Measurements from ENCODE around the gene RPS21.
"Not testable (repeated sequence)": the region's sequence is repeated elsewhere in the genome, so short reads cannot be mapped to it uniquely, and the experiment has no call there.

RPS21 gene

DNA sequence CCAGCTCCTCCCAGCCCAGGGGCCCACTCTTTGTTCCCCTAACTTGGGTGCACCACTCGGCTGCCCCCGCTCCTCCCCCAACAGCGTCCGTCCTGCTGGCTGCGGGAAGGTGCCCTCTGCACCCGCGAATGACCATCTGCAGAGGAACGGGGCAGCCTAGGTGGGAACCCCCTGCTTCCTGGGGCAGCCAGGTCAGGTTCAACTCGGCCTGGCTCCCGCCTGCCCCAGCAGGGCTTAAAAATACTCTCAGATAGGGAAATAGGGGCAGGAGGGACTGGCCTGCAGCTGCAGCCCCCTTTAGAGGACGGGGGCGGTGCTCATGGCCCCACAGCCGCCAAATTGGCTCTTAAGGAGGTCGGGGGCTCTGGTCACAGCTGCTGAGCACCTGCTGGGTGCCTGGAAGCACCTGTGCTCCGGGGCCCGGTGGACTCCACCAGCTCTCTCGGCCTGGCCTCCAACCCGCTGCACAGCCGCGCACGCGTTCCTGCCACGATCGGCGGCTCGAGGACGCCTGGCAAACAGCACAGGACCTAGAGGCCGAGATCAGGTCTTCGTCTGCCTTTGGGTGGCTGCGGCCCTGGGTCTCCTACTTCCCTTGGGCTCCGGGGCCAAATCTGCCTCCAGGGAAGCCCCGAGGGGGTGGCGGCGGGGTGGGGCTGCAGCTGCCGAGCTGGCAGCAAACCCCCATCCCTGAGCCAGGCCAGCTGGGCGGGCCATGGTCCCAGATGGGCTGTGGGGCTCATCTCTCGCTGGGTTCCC, 19.1 kb upstream of the RPS21 start:
- Mint-ChIP-seq H3K27me3 (peaks cover 18% of the 10 kb centered on the region), H3K36me3 (no peaks in the 10 kb centered on the region), H3K27ac (peak overlapping the region; percentile 79), H3K4me3 (peak overlapping the region; percentile 83), H3K9me3 (no peaks in the 10 kb centered on the region), H3K4me1 (peaks cover 48% of the 10 kb centered on the region)
- no peak for ATAC-seq

DNA sequence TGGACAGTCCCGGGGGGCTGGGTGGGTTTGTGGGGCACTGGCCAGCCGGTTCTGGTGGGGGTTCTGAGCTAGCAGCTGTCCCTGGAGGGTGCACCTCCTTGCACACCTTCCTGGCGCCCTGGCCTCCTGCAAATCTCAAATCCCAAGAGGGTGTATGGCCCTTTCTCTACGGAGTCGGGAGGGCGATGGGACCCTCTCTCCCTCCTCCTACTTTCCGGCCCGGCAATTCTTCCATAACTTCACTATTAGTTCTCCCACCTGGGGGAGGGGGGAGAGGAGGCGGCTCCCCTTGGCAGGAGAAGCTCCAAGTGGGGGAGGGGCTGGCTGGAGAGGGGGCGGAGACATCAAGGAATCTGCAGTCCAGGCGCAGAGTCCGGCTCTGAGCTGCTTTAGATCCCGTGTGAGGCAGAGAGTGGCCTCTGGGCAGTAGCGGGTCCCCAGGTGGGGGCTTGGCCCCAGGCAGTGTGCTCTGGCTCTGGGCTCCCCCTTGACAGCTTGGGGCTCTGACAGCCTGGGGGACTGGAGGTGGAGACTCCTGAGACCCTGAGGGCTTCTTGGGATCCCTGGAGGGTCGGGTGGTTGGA, 18.4 kb upstream of the RPS21 start:
- no peak for ATAC-seq
- Mint-ChIP-seq H3K36me3 (no peaks in the 10 kb centered on the region), H3K4me1 (peaks cover 51% of the 10 kb centered on the region), H3K27me3 (peaks cover 24% of the 10 kb centered on the region), H3K4me3 (peak overlapping the region; percentile 83), H3K27ac (peak overlapping the region; percentile 79), H3K9me3 (no peaks in the 10 kb centered on the region)

GRCh38 chr20:62368976-62369814, 17.7 kb upstream of the RPS21 start:
- H3K4me1 Mint-ChIP-seq = peaks cover 48% of the 10 kb centered on the region
- H3K27ac Mint-ChIP-seq = peak overlapping the region; percentile 79
- peak overlapping the region; percentile 14 for H3K4me3 Mint-ChIP-seq
- peaks cover 24% of the 10 kb centered on the region for H3K27me3 Mint-ChIP-seq
- ATAC-seq = no peak
- no peaks in the 10 kb centered on the region for H3K36me3 Mint-ChIP-seq
- H3K9me3 Mint-ChIP-seq = no peaks in the 10 kb centered on the region

DNA sequence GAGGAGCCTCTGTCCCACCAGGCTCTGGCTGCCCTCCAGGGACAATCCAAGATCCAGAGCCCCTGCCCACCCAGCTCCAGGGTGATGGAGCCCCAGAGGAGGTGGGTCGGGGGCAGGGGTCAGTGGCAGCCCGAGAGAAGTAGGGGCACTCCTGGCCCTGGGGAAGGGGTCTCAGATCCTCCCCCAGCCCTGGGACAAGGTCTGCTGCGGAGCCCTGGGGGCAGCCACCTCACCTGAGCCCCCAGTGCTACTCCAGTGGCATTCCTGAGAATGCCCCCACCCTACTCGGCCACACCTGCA, 17.1 kb upstream of the RPS21 start:
- no peak overlapping the region for H3K27ac Mint-ChIP-seq
- H3K4me3 Mint-ChIP-seq = no peak overlapping the region
- ATAC-seq = no peak
- no peaks in the 10 kb centered on the region for H3K9me3 Mint-ChIP-seq
- H3K4me1 Mint-ChIP-seq = peaks cover 48% of the 10 kb centered on the region
- peaks cover 24% of the 10 kb centered on the region for H3K27me3 Mint-ChIP-seq
- no peaks in the 10 kb centered on the region for H3K36me3 Mint-ChIP-seq

GRCh38 chr20:62370115-62370806, 16.6 kb upstream of the RPS21 start:
- Mint-ChIP-seq H3K36me3 (no peaks in the 10 kb centered on the region), H3K4me3 (no peak overlapping the region), H3K27ac (no peak overlapping the region), H3K27me3 (peaks cover 24% of the 10 kb centered on the region), H3K9me3 (no peaks in the 10 kb centered on the region), H3K4me1 (peaks cover 43% of the 10 kb centered on the region)
- peak; percentile 41 for ATAC-seq

- no peaks in the 10 kb centered on the region for H3K36me3 Mint-ChIP-seq
- H3K4me3 Mint-ChIP-seq = no peak overlapping the region
- peaks cover 36% of the 10 kb centered on the region for H3K4me1 Mint-ChIP-seq
- H3K27ac Mint-ChIP-seq = no peak overlapping the region
- H3K9me3 Mint-ChIP-seq = no peaks in the 10 kb centered on the region
- ATAC-seq = no peak
- H3K27me3 Mint-ChIP-seq = peaks cover 24% of the 10 kb centered on the region
Observed at GRCh38 chr20:62370807-62371587, 15.9 kb upstream of the RPS21 start.

- Mint-ChIP-seq H3K4me1 (peaks cover 35% of the 10 kb centered on the region), H3K9me3 (no peaks in the 10 kb centered on the region), H3K27me3 (peaks cover 24% of the 10 kb centered on the region), H3K4me3 (no peak overlapping the region), H3K36me3 (no peaks in the 10 kb centered on the region), H3K27ac (no peak overlapping the region)
- ATAC-seq = no peak
Observed at GRCh38 chr20:62371588-62372041, 15.3 kb upstream of the RPS21 start.

DNA sequence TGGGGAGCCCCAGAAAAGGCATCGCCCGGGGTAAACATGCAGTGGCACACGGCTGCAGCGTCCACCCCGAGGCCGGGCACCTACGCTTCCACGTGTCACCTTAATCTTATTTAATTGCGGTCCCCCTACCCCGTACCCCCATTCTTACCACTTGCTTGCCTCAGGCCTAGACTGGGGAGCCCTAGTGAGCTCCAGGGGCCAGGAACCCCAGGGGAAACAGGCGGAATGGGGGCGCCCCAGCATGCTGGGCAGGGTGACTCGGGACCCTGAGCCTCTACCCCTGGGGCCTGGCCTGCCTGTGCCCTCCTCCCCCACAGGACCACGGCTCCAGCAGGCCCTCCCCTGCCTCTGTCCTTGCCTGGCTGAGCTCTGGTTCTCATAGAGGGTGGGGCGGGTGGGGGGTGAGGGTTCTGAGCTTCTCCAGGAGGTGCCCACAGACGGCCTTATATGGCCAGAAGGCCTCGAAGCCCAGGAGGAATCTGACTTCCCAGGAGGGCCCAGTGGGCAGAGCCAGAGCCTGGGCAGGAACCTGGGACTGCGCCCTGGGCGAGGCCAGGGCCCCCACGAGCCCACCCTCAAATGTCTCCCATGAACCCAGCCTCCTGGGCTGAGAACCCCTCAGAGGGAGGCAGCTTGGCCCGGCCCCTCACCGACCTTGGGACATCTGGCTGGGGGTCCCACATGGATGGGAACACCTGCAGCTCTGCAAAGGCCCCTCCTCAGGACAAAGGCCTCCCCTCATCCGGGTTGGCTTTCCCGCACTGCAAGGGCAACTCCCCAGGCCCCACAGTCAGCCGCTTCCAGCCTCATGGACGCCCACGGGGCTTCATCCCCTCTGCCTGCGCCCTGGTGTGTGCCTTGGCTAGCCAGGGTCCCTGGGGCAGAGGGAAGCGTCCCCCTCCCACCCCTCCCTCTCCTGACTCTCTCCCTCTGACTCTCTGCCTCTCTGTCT, 14.6 kb upstream of the RPS21 start:
- ATAC-seq = no peak

DNA sequence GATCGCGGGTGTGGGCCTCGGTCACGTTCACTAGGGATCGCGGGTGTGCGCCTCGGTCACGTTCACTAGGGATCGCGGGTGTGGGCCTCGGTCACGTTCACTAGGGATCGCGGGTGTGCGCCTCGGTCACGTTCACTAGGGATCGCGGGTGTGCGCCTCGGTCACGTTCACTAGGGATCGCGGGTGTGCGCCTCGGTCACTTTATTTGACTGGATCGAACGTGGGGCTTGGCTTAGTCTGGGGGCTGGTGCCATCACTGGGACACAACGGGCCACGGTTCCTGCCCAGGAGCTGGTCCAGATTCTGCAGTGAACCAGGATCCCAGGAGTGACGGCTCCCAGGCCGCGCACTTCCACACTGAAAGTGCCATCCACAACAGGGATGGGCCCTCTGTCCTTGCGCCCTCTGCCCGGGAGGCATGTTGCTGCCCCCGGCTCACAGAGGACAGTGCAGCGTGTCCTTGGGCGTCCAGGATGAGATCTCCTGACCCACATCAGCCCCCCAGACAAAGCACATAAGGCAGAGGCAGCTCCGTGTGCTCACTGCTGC, 13.2 kb upstream of the RPS21 start:
- peaks cover 17% of the 10 kb centered on the region for H3K27me3 Mint-ChIP-seq
- peak overlapping the region; percentile 22 for H3K27ac Mint-ChIP-seq
- H3K4me1 Mint-ChIP-seq = peaks cover 22% of the 10 kb centered on the region

More for the DNA sequence above, 14.6 kb upstream of the RPS21 start:
- Mint-ChIP-seq H3K27me3 (peaks cover 24% of the 10 kb centered on the region), H3K36me3 (no peaks in the 10 kb centered on the region), H3K4me3 (no peak overlapping the region), H3K27ac (peak overlapping the region; percentile 8), H3K4me1 (peaks cover 35% of the 10 kb centered on the region), H3K9me3 (no peaks in the 10 kb centered on the region)

GRCh38 chr20:62374331-62375152, 12.4 kb upstream of the RPS21 start:
- ATAC-seq = no peak
- Mint-ChIP-seq H3K36me3 (no peaks in the 10 kb centered on the region), H3K9me3 (no peaks in the 10 kb centered on the region), H3K4me3 (no peak overlapping the region), H3K27me3 (peaks cover 10% of the 10 kb centered on the region), H3K4me1 (peaks cover 13% of the 10 kb centered on the region), H3K27ac (peak overlapping the region; percentile 22)

More for the DNA sequence above, 13.2 kb upstream of the RPS21 start:
- not testable (repeated sequence) for H3K9me3 Mint-ChIP-seq, ATAC-seq, H3K4me3 Mint-ChIP-seq, H3K36me3 Mint-ChIP-seq

DNA sequence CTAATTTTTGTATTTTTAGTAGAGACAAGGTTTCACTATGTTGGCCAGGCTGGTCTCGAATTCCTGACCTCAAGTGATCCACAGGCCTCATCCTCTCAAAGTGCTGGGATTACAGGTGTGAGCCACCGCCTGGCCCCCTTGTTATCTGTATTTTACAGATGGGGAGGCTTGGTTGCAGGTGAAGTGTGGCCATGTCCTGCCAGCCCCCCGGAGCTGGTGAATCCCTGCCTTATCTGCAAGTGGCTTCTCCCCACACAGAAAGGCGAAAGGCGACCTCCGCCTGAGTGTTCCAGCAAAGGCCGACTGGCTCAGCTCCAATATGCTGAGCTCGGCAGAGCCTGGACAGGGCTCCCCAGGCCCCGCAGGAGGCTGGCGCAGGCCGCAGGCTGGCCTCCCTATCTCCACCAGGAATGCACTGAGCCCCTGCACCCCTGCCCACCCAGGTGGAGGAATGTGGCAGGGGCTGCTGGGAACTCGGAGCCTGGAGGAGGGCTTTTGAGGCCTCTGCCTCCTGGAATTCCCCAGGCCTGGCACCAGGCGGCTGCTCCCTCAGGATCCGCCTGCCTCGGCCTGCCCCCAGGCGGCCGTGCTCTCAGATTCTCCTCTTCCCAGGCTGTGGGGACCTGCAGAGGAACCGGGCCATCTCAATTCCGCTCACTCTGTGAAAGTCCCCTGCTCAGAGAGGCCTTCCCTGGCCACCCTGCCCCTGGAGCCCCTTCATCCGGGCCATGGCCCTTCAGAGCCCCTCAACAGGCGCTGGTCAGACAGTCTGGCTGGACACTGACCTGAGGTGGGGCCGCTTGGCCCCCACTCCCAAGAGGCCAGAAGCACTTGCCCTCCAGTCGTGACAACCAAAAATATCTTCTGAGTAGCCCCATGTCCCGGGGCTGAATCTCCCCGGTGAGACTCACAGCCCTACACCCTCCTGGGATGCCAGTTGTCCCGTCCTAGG, 10.5 kb upstream of the RPS21 start:
- H3K27ac Mint-ChIP-seq = no peak overlapping the region
- H3K4me1 Mint-ChIP-seq = peaks cover 12% of the 10 kb centered on the region
- H3K4me3 Mint-ChIP-seq = no peak overlapping the region
- no peaks in the 10 kb centered on the region for H3K36me3 Mint-ChIP-seq
- no peaks in the 10 kb centered on the region for H3K9me3 Mint-ChIP-seq
- ATAC-seq = no peak
- peaks cover 10% of the 10 kb centered on the region for H3K27me3 Mint-ChIP-seq

DNA sequence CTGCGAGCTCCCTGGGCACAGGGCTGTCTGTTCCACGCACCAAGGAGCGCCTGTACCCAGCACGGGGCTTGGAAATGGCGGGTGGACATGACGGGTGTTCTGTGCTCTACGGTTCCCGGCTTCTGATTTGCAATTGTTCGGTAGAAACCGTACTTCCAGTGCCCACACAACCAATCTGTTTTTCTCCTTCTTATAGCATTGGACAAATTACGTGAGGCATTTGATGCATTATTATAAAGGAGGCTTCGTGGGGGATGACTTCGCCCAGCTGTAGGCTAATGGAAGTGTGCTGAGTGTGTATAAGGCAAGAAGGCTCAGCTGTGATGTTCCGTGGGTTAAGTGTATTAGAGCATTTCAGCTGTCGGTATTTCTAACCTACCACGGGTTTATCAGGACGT, 9.8 kb upstream of the RPS21 start:
- Mint-ChIP-seq H3K4me3 (no peak overlapping the region), H3K27me3 (peaks cover 10% of the 10 kb centered on the region), H3K27ac (no peak overlapping the region)

More for the DNA sequence above, 9.8 kb upstream of the RPS21 start:
- peaks cover 4% of the 10 kb centered on the region for H3K9me3 Mint-ChIP-seq
- H3K36me3 Mint-ChIP-seq = peaks cover 6% of the 10 kb centered on the region
- H3K4me1 Mint-ChIP-seq = peaks cover 16% of the 10 kb centered on the region
- ATAC-seq = no peak
